GM21576 (cell line): ENCODE measurements around the gene AMH.

ENCODE experiments used
- ATAC-seq: cut with Tn5 transposase; IDR thresholded peaks from one replicate; pipeline ENCODE4 v1.9.1; 2021; ENCODE audit warnings: mild to moderate bottlenecking, moderate library complexity; ENCODE audit not compliant: unreplicated experiment

Gene AMH

GRCh38 chr19:2247433-2248101, 1.6 kb upstream of the AMH start:
- ATAC-seq: no peak

DNA sequence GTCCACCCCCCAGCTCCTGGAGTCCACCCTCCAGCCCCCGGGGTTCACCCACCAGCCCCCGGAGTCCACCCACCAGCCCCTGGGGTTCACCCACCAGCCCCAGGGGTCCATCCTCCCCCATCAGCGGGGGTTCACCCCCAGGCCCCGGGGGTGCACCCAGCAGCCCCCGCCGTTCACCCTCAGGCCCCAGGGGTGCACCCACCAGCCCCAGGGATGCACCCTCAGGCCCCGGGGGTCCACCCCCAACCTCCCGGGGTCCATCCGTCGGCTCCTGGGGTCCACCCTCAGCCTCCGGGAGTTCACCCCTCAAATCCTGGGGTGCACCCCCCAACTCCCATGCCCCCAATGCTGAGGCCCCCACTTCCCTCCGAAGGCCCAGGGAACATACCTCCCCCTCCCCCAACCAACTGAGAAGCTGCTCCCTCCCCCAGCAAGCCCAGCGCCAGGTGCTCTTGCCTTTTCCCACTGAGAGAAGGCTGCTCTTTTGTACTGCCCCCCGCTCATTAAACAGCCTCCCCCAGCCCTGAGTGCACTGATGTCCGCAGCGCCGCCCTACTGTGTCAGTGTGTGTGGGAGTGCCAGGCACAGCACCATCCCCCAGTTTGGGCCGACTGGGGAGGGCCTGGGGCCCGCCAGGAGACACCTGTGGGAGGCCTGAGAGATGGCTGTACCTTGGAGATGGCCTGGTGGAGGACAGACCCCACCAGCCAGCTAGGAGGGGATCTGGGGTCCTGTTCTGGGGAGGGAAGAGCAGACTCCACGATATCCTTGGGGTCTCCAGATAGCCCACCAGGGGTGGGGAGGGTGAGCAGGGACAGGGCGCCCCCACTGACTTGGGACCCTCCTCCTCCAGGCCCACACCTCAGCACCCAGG, 750 bp upstream of the AMH start:
- no peak for ATAC-seq

- no peak for ATAC-seq
Measured at GRCh38 chr19:2249880-2250765, 1.0 kb downstream of the AMH start.

GRCh38 chr19:2250766-2251105, 1.6 kb downstream of the AMH start:
- ATAC-seq: no peak

DNA sequence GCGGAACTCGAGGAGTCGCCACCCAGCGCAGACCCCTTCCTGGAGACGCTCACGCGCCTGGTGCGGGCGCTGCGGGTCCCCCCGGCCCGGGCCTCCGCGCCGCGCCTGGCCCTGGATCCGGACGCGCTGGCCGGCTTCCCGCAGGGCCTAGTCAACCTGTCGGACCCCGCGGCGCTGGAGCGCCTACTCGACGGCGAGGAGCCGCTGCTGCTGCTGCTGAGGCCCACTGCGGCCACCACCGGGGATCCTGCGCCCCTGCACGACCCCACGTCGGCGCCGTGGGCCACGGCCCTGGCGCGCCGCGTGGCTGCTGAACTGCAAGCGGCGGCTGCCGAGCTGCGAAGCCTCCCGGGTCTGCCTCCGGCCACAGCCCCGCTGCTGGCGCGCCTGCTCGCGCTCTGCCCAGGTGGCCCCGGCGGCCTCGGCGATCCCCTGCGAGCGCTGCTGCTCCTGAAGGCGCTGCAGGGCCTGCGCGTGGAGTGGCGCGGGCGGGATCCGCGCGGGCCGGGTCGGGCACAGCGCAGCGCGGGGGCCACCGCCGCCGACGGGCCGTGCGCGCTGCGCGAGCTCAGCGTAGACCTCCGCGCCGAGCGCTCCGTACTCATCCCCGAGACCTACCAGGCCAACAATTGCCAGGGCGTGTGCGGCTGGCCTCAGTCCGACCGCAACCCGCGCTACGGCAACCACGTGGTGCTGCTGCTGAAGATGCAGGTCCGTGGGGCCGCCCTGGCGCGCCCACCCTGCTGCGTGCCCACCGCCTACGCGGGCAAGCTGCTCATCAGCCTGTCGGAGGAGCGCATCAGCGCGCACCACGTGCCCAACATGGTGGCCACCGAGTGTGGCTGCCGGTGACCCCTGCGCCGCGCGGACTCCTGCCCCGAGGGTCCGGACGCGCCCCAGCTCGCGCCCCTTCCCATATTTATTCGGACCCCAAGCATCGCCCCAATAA, 2.3 kb downstream of the AMH start:
- ATAC-seq: no peak

DNA sequence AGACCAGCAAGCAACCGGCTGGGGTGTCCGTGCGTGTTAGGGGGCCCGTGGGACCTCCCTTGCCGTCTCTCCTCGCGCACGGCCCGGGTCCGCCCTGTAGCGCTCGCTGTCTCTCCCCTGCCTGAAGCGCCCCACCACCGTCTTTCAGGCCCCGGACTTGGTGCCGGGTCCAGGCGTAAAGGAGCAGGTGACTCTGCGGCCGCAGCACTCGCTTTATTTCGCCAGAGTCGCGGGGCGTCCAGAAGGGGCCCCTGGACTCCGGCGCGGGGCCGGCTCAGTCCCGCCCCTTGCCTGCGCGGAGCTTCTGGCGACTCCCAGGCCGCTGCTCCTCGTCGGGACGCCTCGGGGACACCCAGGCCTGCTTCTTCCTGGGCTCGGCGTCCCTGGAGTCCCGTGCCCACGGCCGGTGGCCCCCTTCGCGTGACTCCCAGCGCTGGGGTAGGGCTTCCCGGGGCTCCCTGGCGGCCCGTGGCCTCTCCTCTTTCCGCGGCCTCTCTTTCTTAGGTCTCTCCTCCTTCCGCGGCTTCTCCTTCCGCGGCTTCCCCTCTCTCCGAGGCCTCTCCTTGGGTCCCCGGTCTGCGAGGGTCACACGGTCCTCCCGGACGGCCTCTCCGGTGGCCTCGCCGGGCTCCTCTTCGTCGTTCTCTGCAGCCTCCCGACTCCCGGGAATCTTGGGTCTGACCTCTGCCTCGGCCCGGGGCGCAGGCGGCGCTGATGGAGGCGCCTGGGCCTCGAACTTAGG, 3.1 kb downstream of the AMH start:
- no peak for ATAC-seq

DNA sequence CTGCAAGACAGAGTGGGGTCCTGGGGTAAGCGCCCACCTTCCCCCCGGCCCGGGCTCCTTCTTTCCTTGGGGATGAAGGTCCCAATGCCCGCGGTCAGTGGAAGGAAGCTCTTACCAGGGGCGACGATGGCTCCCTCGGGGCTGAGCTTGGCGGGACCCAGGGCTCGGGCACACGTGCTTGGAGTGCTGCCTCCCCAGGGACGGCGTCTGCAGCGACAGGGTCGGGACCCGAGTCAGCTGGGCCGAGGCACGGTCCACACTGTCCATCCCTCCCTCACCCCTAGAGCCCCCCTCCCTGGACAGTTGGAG, 3.6 kb downstream of the AMH start:
- no peak for ATAC-seq

DNA sequence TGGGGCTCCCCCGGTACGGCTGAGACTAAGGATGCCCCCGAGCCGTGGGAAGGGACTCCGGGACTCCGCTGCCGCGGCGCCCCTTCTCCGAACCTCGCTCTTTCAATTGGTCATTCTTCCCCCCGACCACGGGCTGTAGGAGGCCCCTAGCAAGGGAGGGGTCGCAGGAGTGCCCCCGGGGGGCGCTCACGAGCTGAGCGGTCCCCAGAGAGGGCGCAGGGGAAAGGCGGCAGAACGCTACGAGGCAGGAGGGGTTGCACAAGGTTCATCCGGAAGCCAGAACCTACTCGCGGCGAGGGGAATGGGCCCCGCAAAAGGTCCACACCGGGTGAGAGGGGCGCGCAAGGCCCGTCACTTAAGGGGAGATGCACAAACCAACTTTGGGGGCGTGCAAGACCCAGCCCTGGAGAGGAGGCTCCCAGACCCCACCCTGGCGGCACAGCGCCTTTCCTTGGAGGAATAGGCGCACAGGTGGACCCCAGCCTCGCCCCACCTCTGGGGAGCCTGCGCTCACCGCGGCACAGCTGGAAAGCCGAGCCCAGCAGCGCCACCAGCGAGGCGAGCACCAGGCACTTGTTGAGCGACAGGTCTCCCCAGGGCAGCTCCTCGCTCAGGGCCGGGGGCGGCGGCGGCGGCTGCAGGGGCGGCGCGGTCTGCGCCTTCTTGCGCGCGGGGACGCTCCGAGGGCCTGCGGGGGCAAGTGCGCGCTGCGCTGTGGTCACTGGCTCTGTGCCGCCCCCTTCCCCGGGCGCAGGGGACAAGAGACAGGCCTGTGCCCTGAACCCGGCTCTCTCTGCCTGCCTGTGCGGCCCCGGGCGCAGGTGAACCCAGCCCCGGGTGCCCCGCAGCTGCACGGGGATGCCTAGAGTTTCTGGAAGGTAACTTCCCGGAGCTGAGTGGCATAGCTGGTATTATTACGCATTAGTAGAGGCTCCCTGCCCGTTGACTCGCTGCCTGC, 4.3 kb downstream of the AMH start:
- ATAC-seq: no peak

GRCh38 chr19:2254064-2254872, 5.1 kb downstream of the AMH start:
- ATAC-seq: no peak

DNA sequence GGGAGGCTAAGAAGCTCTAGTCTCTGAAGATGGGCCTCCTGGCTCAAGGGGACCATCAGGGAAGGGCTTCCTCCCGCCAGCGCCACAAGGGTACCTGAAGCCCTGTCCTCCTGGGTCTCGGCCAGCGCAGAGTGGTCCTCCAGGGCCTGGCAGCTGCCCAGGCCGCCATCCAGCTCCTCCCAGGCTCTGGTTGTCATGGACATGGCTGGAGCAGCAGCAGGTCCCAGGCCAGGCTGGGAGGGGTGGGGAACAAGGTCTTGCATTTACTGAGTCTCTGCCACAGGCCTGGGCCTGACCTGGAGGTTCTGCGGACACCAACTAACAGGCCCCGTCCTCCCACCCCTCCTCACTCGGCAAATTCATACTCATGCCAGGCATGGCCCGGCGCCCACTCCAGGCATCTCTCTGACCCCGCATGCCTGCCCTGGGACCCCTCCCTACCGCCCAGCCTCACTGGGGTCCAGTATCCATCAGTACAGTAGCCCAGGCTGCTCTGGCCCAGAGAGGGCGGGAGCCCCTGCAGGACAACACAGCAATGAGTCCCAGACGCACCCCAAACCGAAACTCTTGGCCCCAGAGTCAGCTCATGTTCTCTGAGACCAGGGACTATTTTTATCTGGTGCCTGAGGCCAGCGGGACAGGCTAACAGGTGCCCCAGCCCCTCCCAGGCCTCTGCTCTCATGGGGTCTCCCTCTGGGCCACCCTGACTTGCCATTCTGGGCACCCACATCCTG, 6.2 kb downstream of the AMH start:
- ATAC-seq: no peak

- no peak for ATAC-seq
Measured at GRCh38 chr19:2255982-2256685, 7.0 kb downstream of the AMH start, which contains the start of gene JSRP1. TSS of gene JSRP1 (minus strand) at chr19:2256417. CDS start at chr19:2255314, 1,103 bp downstream.

DNA sequence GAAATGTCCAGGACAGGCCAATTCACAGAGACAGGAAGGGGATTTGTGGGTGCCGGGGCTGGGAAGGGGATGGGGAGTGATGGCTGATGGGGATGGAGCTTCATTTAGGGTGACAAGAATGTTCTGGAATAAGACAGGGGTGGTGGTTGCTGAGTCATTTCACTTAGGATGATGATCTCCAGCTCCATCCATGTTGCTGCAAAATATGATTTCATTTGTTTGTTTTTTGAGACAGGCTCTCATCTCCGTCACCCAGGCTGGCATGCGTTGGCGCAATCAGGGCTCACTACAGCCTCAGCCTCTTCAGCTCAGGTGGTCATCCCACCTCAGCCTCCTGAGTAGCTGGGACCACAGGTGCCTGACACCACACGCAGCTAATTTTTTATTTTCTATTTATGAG, 10.2 kb downstream of the AMH start:
- ATAC-seq: no peak

GRCh38 chr19:2260341-2260805, 11.2 kb downstream of the AMH start:
- ATAC-seq: no peak

GRCh38 chr19:2261438-2262172, 12.5 kb downstream of the AMH start:
- ATAC-seq: no peak

- ATAC-seq: no peak
Measured at GRCh38 chr19:2266183-2266993, 17.3 kb downstream of the AMH start.
